HL-60 (cell line): ENCODE results near the gene LRRC4C.

Experiments used
- DNase-seq, 2 experiments: peaks; one replicate each; pipeline ENCODE4 v3.0.0-alpha.2; 2010 to 2020; ENCODE audit warnings: low read depth in 1 of 2, low spot score in 1 of 2
- H3K27ac ChIP-seq: fragments of 250-450 bp; sonication (Bioruptor Pico); replicated peaks from 2 replicates; pipeline ENCODE4 v1.5.1; 2020; ENCODE audit warnings: mild to moderate bottlenecking, moderate library complexity
- H3K27me3 ChIP-seq: fragments of 250-450 bp; sonication (Bioruptor Pico); 2 replicates; pipeline ENCODE4 v1.5.1; 2021; ENCODE audit warnings: mild to moderate bottlenecking, moderate library complexity; ENCODE audit not compliant: insufficient read depth, poor library complexity, severe bottlenecking
- H3K4me3 ChIP-seq: replicated peaks from 2 replicates; pipeline ENCODE4 v1.5.1; 2011; ENCODE audit warnings: mild to moderate bottlenecking, control low read depth, low read length; ENCODE audit not compliant: insufficient read depth
- CTCF ChIP-seq: IDR thresholded peaks from one replicate; pipeline ENCODE4 v1.5.1; 2011; ENCODE audit warnings: low read length, control low read depth, inconsistent platforms; ENCODE audit not compliant: insufficient read depth
- GABPA ChIP-seq: IDR thresholded peaks from 2 replicates; pipeline ENCODE4 v1.6.1; 2012; ENCODE audit warnings: low read depth
- POLR2AphosphoS5 ChIP-seq: IDR thresholded peaks from 2 replicates; pipeline ENCODE4 v1.6.1; 2012; ENCODE audit warnings: low read depth
- REST ChIP-seq: IDR thresholded peaks from 2 replicates; pipeline ENCODE4 v1.6.1; 2012; ENCODE audit warnings: low read depth; ENCODE audit not compliant: insufficient replicate concordance
- SPI1 ChIP-seq: IDR thresholded peaks from 2 replicates; pipeline ENCODE4 v1.6.1; 2012; ENCODE audit warnings: low read depth, mild to moderate bottlenecking, borderline replicate concordance

The LRRC4C gene

GRCh38 chr11:41308286-41308685 lies 151.2 kb downstream of the LRRC4C start:
- TF ChIP-seq SPI1 (no peak), CTCF (no peak), GABPA (no peak), REST (no peak), POLR2AphosphoS5 (no peak)
- H3K27ac ChIP-seq = no peak overlapping the region

DNA sequence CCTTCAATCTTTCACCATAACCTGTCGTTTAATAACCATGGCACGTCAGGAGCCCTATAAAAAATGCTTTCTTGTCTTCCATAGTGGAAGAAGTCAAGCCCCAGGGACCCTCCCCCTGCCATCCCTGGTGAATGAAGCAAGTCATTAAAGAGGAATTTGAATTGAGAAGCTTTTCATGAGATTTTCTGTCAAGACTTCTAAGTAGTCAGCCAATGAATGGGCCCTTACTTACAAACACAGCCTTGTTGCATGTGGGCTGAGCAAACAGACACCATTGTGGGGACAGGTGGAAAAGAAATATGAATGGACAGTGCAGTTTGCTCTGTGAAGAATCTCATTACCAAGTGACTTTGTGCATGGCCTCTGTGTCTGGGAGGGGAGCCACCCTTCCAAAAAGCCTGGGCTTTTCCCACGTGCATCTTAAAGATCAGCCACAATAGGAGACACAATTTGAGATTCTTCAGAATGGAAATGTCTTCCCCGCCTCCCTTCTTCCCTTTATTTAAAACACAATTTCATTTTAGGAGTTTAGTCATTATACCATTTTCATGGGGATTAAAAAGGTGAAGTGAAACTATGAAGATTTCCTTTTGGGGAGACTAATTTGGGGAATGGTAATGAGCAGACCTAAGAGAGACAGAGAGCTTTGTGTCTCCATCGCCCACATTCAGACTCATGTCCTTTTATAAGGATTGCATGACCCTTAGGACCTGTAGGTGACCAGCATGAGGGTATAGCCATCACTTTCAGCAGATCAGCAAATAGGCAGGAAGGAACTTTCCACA lies 152.0 kb downstream of the LRRC4C start:
- Histone ChIP-seq H3K4me3 (no peak overlapping the region), H3K27me3 (no peaks in the 10 kb centered on the region), H3K27ac (no peak overlapping the region)
- DNase-seq = no peak
- TF ChIP-seq REST (no peak), SPI1 (no peak), POLR2AphosphoS5 (no peak), GABPA (no peak), CTCF (no peak)

More at GRCh38 chr11:41308286-41308685, 151.2 kb downstream of the LRRC4C start:
- Histone ChIP-seq H3K27me3 (no peaks in the 10 kb centered on the region), H3K4me3 (no peak overlapping the region)
- no peak for DNase-seq

GRCh38 chr11:41306431-41306830 lies 153.0 kb downstream of the LRRC4C start:
- no peak for DNase-seq
- no peak overlapping the region for H3K27ac ChIP-seq
- TF ChIP-seq GABPA (no peak), SPI1 (no peak), REST (no peak), POLR2AphosphoS5 (no peak), CTCF (no peak)
- no peaks in the 10 kb centered on the region for H3K27me3 ChIP-seq
- H3K4me3 ChIP-seq = no peak overlapping the region
